SK-N-MC (cell line): ENCODE measurements around the gene NKPD1.

ENCODE experiments used
- EZH2 ChIP-seq: fragments of 200-600 bp; sonication (generic); IDR thresholded peaks from one replicate; pipeline ENCODE4 v1.6.1; 2017; ENCODE audit warnings: antibody characterized with exemption
- POLR2AphosphoS5 ChIP-seq: IDR thresholded peaks from 2 replicates; pipeline ENCODE4 v1.6.1; 2012; ENCODE audit warnings: mild to moderate bottlenecking, low read depth, low read length, borderline replicate concordance

DNA sequence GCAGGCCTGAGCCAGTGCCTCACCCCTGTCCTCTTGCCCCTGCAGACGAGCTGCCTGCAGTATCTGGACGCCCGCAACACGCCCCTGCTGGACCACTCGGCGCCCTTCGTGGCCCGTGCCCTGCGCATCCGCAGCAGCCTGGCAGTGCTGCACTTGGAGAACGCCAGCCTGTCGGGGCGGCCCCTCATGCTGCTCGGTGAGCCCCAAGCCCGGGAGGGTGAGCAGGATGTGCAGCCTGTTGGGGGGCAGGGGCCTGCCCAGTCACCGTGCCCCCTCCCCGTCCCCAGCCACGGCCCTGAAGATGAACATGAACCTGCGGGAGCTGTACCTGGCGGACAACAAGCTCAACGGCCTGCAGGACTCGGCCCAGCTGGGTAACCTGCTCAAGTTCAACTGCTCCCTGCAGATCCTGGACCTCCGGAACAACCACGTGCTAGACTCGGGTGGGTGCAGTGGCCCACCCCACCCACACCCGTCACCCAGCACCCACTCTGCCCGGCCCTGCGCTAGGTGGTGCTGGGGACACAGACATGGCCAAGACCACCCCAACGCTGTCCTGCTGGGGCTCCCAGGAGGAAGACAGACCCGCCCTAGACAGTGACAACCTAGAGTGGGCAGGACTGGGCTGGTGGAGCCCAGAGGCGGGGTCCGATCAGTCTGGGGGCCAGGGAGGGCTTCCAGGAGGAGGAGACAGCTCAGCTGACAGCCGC is 18.6 kb downstream of the NKPD1 start:
- TF ChIP-seq EZH2: no peak
- no peak for TF ChIP-seq POLR2AphosphoS5
